ENCODE measurements around the gene ARL5C.

Gene ARL5C

GRCh38 chr17:39165841-39166349 is at the start of gene ARL5C:
TSS of gene ARL5C (minus strand) at chr17:39166161. CDS start at chr17:39165760, 401 bp downstream.
- DNase-seq (ENCODE audit: low read depth), result no peak

DNA sequence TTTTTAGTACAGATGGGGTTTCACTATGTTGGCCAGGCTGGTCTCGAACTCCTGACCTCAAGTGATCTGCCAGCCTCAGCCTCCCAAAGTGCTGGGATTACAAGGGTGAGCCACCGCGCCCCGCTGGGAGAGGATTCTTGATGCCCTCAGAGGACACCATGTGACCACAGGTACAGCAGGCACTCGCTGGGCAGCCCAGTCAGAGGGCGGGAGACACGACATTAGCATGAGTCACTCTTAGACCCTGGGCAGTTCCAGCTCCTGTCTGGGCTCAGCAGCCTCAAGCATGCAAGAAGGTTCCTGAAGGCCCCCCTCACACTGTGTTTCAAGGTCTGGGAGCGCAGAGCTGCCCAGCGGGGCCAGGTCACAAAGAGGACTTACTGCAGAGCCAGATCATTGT is 47.9 kb upstream of the ARL5C start:
- DNase-seq (ENCODE audit: low read depth), result peak; percentile 66

DNA sequence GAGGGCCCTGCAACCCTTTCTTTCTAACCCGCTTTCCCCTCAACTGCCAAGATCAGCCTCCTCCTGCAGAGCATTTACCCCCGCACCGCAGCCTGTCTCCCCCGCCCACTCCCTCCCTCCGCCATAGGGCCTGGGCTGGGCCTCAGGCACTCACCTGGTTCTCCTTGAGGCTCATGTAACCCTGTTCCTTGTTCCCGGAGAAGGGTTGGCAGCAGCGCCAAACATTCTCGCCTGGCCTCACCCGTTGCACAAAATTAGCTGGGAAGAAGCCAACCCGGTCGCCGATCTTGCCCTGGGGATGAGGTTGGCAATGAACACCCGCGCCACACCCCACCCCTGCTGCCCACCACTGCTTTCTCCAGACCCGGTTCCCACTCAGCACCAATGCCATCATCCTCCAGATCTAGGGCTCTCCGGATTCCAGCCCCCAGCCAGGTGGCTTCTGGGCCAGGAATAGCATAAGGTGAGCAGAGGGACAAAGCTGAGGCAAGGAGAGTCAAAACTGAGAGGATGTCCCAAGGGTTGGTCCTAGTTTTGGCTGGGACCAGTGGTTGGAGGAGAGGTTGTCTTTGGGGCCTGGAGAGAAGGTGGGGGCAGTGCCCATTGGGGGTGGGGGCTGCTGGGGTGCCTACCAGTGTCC is 47.0 kb upstream of the ARL5C start:
- no peak for DNase-seq (ENCODE audit: low read depth)

DNA sequence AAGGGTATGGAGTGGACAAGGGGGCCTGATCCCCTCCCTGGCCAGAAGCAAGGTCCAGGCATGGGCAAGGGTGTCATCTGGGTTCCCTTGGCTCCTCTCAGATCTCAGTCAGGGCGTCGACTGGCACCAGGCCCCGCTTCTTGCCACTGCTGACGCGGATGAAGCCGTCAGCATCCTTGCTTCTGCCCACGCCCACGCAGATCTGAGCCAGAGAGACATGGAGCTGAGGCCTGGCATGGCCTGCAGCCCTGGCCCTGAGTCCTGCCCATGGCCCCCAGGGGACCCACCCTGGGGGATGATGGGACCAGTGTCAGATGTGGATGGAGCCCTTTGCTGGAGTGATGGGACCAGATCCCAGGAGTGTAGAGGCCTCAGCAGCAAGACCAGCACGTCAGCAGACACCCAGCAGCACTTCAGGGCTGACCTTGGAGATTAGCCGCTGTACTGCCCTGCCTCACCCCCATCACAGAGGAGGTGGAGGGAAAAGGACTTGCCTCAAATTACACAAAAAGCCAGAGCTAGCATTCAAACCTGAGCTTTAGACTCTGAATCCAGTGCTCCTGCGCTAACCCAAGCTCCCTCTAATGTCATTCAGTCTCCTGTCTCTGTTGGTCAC is 46.3 kb upstream of the ARL5C start:
- DNase-seq (ENCODE audit: low read depth), result no peak

DNA sequence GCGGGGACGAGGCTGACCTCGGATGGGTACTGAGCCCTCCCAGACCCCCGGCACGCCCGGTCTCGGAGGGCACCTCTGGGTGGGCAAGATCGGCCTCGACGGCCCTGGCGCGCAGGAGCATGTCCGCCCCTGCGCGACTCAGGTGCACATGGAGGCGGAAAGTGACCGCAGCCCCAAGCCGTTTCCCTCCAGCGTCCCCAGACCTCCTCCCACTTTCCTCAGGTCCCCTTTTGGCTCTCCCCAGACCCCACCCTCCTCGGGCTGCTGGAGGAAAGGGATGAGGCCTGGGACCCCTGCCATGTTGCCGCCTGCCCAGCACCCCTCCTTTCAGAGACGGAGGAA is 44.1 kb upstream of the ARL5C start:
- no peak for DNase-seq (ENCODE audit: low read depth)

DNA sequence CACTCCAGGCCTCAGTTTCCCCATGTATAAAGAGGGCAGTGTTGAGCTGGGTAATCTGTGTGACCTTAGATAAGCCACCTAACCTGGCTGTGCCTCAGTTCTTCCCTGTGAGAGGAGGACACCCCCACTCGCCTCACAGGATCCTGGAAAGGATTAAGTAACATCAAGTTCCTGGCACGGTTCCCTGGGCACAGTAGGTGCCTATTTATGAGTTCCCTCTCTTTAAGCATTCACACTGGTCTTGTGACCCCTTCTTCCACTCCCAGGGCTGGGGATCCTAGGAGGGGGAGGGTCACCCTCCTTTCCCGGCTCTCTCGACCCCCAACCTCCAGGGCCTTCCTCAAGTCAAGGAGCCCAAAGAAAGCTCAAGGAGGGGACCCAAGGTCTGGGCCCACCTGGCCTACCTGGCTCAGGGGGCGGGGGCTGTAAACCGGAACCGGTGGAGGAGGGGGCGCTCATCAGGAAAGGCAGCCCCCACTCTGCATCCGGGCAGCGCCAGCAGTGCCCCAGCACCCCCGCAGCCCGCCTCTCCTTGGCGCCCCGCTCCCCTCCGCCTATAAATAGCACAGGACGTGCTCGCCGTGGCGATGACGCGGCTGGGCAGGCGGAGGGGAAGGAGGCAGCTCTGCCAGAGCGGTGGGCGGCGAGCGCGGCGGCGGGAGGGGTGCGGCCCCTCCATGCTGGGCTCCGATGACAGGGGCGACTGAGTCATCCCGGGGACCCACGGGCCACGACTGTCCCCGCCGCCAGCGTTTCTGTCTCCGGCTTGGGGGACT is 43.5 kb upstream of the ARL5C start:
- DNase-seq (ENCODE audit: low read depth), result peak; percentile 64

DNA sequence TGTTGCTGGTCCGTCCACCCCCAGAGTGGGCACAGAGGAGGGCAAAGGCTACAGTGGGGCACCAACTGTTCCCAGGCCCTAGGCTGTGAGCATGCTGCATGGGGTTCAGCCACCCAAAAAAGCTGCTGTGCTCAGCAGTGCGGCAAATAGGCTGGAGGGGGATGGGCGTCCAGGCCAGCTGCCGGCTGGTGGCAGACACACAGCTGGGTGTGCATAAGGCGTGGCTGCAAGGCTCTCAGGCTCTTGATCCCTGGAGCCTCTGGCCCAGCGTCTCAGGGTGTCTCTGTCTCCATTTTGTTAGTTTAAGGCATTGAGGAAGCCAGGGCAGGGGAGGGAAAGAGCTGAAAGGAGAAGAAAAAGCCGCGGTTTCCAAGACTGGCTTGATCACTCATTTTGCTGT is 42.9 kb upstream of the ARL5C start:
- DNase-seq (ENCODE audit: low read depth), result no peak

- DNase-seq (ENCODE audit: low read depth), result no peak
These were observed 42.2 kb upstream of the ARL5C start for GRCh38 chr17:39208136-39208535.

- peak; percentile 19 for DNase-seq (ENCODE audit: low read depth)
These were observed 39.2 kb upstream of the ARL5C start for GRCh38 chr17:39205112-39205526.

- DNase-seq (ENCODE audit: low read depth), result no peak
These were observed 38.3 kb upstream of the ARL5C start for GRCh38 chr17:39204245-39204644.

GRCh38 chr17:39200957-39201510 is 35.1 kb upstream of the ARL5C start:
- DNase-seq (ENCODE audit: low read depth), result no peak

DNA sequence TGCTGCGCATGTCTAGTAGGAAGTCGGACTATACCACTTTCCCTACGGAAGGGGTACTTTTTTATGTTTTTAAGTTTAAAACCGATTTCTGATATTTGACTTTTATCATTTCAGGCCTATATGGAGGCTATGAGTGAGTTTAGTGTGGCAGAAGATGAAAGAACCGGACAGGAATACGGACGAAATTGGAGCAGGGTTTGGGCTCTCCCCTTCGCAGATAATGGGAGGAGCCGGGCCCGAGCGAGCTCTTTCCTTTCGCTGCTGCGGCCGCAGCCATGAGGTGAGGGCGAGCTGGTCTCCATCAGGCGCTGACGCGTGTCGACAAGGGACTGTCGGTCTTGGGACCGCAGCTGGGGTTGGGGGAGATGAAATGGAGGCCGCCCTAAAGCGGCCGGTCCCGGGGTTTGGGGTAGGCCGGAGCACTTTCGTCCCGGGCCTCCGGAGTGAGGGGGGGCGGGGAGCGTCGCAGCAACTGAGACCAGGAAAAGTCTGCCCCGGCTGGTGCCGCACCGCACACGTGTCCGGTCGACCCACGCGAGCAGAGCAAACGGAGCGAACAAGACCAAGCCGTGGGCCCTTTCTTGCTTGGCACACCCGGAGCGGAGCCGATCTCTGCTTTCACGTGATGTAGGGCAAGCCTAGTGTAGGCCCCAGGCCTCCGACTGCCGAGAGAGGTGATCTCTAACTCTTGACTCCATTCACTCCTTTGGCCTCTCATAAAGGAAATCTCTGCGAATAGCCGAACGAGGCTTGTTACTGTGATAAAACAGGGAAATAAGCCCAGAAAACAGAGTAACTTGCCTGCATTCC is 34.3 kb upstream of the ARL5C start, which contains the start of gene RPL19:
Gene RPL19 (plus strand): TSS at position 214 of the 810 bp plus-strand sequence. CDS start 62 bp downstream, at position 276.
- peak; percentile 50 for DNase-seq (ENCODE audit: low read depth)

GRCh38 chr17:39199820-39200069 is 33.8 kb upstream of the ARL5C start:
- peak; percentile 98 for DNase-seq (ENCODE audit: low read depth)

GRCh38 chr17:39198186-39198566 is 32.2 kb upstream of the ARL5C start:
- DNase-seq (ENCODE audit: low read depth), result peak; percentile 23

DNA sequence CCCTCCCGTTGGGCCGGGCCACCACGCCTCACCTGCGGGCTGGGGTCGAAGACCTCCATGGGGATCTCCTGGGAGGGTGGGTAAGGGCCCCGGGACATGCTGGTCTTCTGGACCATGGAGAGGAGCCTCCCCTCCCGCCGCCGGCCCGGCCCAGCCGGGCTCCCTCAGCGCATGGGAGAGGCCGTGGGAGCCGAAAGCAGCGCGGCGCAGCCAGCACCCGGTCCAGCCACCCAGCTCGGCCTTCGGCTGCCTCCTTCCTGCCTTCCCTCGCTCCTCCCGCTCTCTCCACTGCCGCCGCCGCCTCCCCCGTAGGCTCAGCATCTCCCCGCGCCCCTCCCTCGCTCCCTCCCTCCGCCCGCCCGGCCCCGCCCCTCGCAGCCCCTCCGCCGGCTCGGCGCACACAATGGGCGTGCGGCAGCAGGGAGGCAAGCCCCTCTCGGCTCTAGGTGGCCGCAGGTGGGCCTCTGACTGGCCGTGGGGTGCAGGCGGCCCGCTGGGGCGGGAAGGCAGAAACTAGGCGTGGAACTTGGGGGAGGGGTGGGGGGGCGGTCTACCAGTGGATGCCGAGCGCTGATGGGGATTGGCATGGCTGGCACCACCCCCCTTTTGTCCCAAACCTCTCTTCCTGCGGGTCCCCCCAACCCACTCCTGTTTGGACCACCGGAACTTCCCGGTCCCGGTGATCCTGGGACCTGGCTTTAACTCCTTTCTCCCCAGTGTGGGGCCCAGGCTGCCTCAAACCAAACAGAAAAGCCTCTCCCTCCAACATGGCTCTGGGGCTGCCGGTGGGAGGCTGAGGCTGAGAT is 31.6 kb upstream of the ARL5C start, which contains the start of gene CACNB1:
Gene CACNB1 (minus strand): TSS at position 290 of the 806 bp plus-strand sequence. CDS start 174 bp downstream, at position 116.
- DNase-seq (ENCODE audit: low read depth), result peak; percentile 88

- DNase-seq (ENCODE audit: low read depth), result peak; percentile 56
These were observed 30.9 kb upstream of the ARL5C start for GRCh38 chr17:39196808-39197291.

DNA sequence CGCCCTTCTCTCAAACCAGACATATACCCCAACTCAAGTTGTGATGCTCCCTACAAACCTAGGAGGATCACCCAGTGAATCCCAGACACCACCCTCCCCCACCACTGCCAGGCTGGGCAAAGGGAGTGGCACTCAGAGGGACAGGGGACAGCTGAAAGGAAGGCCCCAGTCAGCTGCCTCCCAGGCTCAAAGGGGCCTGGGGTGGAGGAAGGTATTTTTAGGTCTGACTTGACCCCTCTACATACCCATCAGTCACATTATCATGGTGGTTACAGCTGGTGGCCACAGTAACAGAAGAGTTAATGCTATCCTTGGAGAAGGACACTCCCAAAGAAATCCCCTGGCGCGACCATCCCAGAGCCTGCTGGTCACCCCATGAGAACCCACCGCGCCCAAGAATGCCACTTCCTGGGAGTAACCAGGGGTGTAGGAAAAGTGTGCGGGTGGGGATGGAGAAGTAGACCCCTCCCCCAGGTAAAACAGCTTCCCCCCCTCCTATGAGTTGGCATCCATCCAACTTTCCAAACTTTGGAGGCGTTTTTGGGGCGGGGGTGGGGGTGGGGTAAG is 30.4 kb upstream of the ARL5C start:
- DNase-seq (ENCODE audit: low read depth), result no peak

- no peak for DNase-seq (ENCODE audit: low read depth)
These were observed 29.7 kb upstream of the ARL5C start for GRCh38 chr17:39195568-39196160.

GRCh38 chr17:39194985-39195524 is 29.1 kb upstream of the ARL5C start:
- DNase-seq (ENCODE audit: low read depth), result no peak
